Astrocyte (in vitro differentiated cells and primary cell): ENCODE data around the gene GLB1L2. TPM values are rescaled to one million over a fixed set of nuclear protein-coding genes. Genes with fewer than 3 reads are reported as not detected.

ENCODE experiments used
- DNase-seq: peaks from one replicate; pipeline ENCODE4 v3.0.0-alpha.2; 2010; ENCODE audit warnings: low read depth
- FAIRE-seq: peaks from 2 replicates; lab custom pipeline; 2011; peaks lifted over from hg19 to GRCh38; lab: Jason Lieb, UNC
- H2AFZ ChIP-seq: 2 replicates; pipeline ENCODE4 v1.6.0; 2012; ENCODE audit warnings: low read depth, low read length, inconsistent platforms
- H3K27ac ChIP-seq: 2 replicates; pipeline ENCODE4 v1.5.1; 2011; ENCODE audit warnings: low read depth, low read length, inconsistent platforms
- H3K27me3 ChIP-seq: 2 replicates; pipeline ENCODE4 v1.6.0; 2011; ENCODE audit warnings: low read length, inconsistent platforms; ENCODE audit not compliant: insufficient read depth
- H3K36me3 ChIP-seq: 2 replicates; pipeline ENCODE4 v1.5.1; 2011; ENCODE audit warnings: low read length, inconsistent platforms; ENCODE audit not compliant: insufficient read depth
- H3K4me1 ChIP-seq: 2 replicates; pipeline ENCODE4 v1.5.1; 2011; ENCODE audit warnings: low read length, inconsistent platforms; ENCODE audit not compliant: insufficient read depth
- H3K4me2 ChIP-seq: 2 replicates; pipeline ENCODE4 v1.6.0; 2012; ENCODE audit warnings: low read length, inconsistent platforms
- H3K4me3 ChIP-seq: 2 replicates; pipeline ENCODE4 v1.5.1; 2011; ENCODE audit warnings: low read depth, mild to moderate bottlenecking, low read length, inconsistent platforms; ENCODE audit not compliant: insufficient read depth
- H3K79me2 ChIP-seq: 2 replicates; pipeline ENCODE4 v1.6.0; 2012; ENCODE audit warnings: mild to moderate bottlenecking, low read length, inconsistent platforms; ENCODE audit not compliant: insufficient read depth
- H3K9ac ChIP-seq: 2 replicates; pipeline ENCODE4 v1.6.0; 2012; ENCODE audit warnings: mild to moderate bottlenecking, low read length, inconsistent platforms
- H3K9me3 ChIP-seq: 2 replicates; pipeline ENCODE4 v1.5.1; 2012; ENCODE audit warnings: low read depth, mild to moderate bottlenecking, low read length, inconsistent platforms; ENCODE audit not compliant: insufficient read depth
- H4K20me1 ChIP-seq: 2 replicates; pipeline ENCODE4 v1.6.0; 2012; ENCODE audit warnings: low read length, inconsistent platforms; ENCODE audit not compliant: insufficient read depth
- H3K27ac Mint-ChIP-seq: one replicate; pipeline ENCODE4 v1.8.0; 2021; ENCODE audit warnings: mild to moderate bottlenecking, mixed read lengths; ENCODE audit not compliant: unreplicated experiment
- H3K27me3 Mint-ChIP-seq: one replicate; pipeline ENCODE4 v1.8.0; 2021; ENCODE audit warnings: low read depth, mixed read lengths; ENCODE audit not compliant: unreplicated experiment
- H3K36me3 Mint-ChIP-seq: one replicate; pipeline ENCODE4 v1.8.0; 2021; ENCODE audit warnings: low read depth, mixed read lengths; ENCODE audit not compliant: unreplicated experiment
- H3K4me1 Mint-ChIP-seq: one replicate; pipeline ENCODE4 v1.8.0; 2021; ENCODE audit warnings: low read depth, mixed read lengths; ENCODE audit not compliant: unreplicated experiment
- H3K4me3 Mint-ChIP-seq: one replicate; pipeline ENCODE4 v1.8.0; 2021; ENCODE audit warnings: mild to moderate bottlenecking, moderate library complexity, mixed read lengths; ENCODE audit not compliant: unreplicated experiment
- H3K9me3 Mint-ChIP-seq: one replicate; pipeline ENCODE4 v1.8.0; 2021; ENCODE audit warnings: mild to moderate bottlenecking, mixed read lengths; ENCODE audit not compliant: unreplicated experiment
- EZH2 ChIP-seq: IDR thresholded peaks from 2 replicates; pipeline ENCODE4 v1.6.1; 2012; ENCODE audit warnings: mild to moderate bottlenecking, low read length, inconsistent platforms; ENCODE audit not compliant: insufficient read depth
- total RNA-seq: library from RNA; stranded (reverse); gene quantifications from 2 replicates; pipeline ENCODE4 v1.2.1, GENCODE V29; 2021
- TF ChIP-seq, protein P1 (sequence below): IDR thresholded peaks from 2 replicates; pipeline ENCODE4 v1.5.1; 2011; ENCODE audit warnings: low read depth, mild to moderate bottlenecking, inconsistent platforms, low read length, moderate library complexity; ENCODE audit not compliant: insufficient read depth

GLB1L2 gene
- total RNA-seq, 1 donor from 2014 or later = 2.8 TPM

GRCh38 chr11:134398644-134399292 is 67.0 kb downstream of the GLB1L2 start:
- H3K9me3 ChIP-seq = no peaks in the 10 kb centered on the region
- no peaks in the 10 kb centered on the region for H3K36me3 ChIP-seq
- Mint-ChIP-seq H3K4me3 (no peak overlapping the region), H3K36me3 (no peaks in the 10 kb centered on the region), H3K27ac (no peak overlapping the region), H3K9me3 (peaks cover 4% of the 10 kb centered on the region), H3K4me1 (peaks cover 6% of the 10 kb centered on the region), H3K27me3 (peaks cover 27% of the 10 kb centered on the region)
- no peak overlapping the region for H2AFZ ChIP-seq
- no peaks in the 10 kb centered on the region for H3K79me2 ChIP-seq
- FAIRE-seq (no peak), DNase-seq (no peak)
- H3K4me1 ChIP-seq = no peaks in the 10 kb centered on the region
- no peaks in the 10 kb centered on the region for H3K27me3 ChIP-seq
- H3K4me3 ChIP-seq = no peak overlapping the region
- H3K4me2 ChIP-seq = no peak overlapping the region
- no peak overlapping the region for H3K9ac ChIP-seq
- no peaks in the 10 kb centered on the region for H4K20me1 ChIP-seq
- TF ChIP-seq EZH2 = no peak
- TF ChIP-seq, protein P1, sequence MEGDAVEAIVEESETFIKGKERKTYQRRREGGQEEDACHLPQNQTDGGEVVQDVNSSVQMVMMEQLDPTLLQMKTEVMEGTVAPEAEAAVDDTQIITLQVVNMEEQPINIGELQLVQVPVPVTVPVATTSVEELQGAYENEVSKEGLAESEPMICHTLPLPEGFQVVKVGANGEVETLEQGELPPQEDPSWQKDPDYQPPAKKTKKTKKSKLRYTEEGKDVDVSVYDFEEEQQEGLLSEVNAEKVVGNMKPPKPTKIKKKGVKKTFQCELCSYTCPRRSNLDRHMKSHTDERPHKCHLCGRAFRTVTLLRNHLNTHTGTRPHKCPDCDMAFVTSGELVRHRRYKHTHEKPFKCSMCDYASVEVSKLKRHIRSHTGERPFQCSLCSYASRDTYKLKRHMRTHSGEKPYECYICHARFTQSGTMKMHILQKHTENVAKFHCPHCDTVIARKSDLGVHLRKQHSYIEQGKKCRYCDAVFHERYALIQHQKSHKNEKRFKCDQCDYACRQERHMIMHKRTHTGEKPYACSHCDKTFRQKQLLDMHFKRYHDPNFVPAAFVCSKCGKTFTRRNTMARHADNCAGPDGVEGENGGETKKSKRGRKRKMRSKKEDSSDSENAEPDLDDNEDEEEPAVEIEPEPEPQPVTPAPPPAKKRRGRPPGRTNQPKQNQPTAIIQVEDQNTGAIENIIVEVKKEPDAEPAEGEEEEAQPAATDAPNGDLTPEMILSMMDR = no peak
- no peak overlapping the region for H3K27ac ChIP-seq

DNA sequence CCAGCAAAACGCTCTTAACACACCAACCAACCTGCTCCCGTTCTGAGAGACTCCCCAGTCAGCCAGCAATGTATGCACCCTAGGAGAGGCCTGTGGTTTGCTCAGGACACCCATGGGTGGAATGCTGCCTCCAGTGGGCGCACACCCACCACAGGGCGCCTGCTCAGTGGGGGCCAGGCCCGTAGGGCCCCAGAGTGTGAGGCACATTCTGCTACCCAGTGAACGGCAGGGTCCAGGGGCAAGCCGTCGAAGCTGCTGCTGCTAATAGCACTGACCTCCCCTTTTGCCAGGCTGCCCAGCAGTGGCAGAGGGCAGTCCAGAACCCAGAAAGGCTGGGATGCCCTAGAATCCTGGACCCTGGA is 67.5 kb downstream of the GLB1L2 start:
- Histone ChIP-seq H3K4me3 (no peak overlapping the region), H3K27ac (no peak overlapping the region), H3K36me3 (no peaks in the 10 kb centered on the region), H4K20me1 (no peaks in the 10 kb centered on the region), H2AFZ (no peak overlapping the region), H3K27me3 (no peaks in the 10 kb centered on the region), H3K4me2 (no peak overlapping the region), H3K4me1 (no peaks in the 10 kb centered on the region), H3K9me3 (no peaks in the 10 kb centered on the region), H3K79me2 (no peaks in the 10 kb centered on the region), H3K9ac (no peak overlapping the region)
- H3K4me3 Mint-ChIP-seq = no peak overlapping the region
- H3K9me3 Mint-ChIP-seq = peaks cover 4% of the 10 kb centered on the region
- no peaks in the 10 kb centered on the region for H3K36me3 Mint-ChIP-seq
- peaks cover 26% of the 10 kb centered on the region for H3K27me3 Mint-ChIP-seq
- no peak overlapping the region for H3K27ac Mint-ChIP-seq
- TF ChIP-seq EZH2 = no peak
- TF ChIP-seq, protein P1 = no peak
- H3K4me1 Mint-ChIP-seq = peaks cover 6% of the 10 kb centered on the region
- DNase-seq (no peak), FAIRE-seq (no peak)

DNA sequence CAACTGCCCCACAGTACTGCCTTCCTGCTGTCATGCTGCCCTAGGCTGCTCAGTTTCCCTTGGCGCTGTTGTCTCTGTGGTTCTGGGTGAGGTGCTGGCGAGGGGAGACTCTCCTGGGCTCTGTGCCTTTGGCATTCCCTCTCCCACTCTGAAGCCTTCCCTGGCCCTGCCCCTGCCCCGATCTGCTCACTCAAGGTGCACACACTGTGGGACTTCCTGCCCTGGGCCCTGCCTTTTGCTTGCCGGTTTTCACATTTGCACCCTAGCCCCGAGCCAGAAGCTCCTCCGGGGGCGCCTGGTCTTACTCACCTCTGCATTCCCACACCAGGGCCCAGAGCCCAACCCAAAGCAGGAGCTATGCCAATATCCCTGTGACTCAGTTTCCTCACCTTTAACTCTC is 68.2 kb downstream of the GLB1L2 start:
- Histone ChIP-seq H3K9me3 (no peaks in the 10 kb centered on the region), H3K4me1 (no peaks in the 10 kb centered on the region), H3K27me3 (no peaks in the 10 kb centered on the region), H3K4me2 (no peak overlapping the region), H2AFZ (no peak overlapping the region), H4K20me1 (no peaks in the 10 kb centered on the region), H3K4me3 (no peak overlapping the region), H3K79me2 (no peaks in the 10 kb centered on the region), H3K27ac (no peak overlapping the region), H3K36me3 (no peaks in the 10 kb centered on the region), H3K9ac (no peak overlapping the region)
- FAIRE-seq (no peak), DNase-seq (no peak)
- Mint-ChIP-seq H3K36me3 (no peaks in the 10 kb centered on the region), H3K4me1 (peaks cover 6% of the 10 kb centered on the region), H3K4me3 (no peak overlapping the region), H3K27ac (no peak overlapping the region), H3K9me3 (peaks cover 4% of the 10 kb centered on the region), H3K27me3 (peaks cover 20% of the 10 kb centered on the region)
- TF ChIP-seq, protein P1 = no peak
- TF ChIP-seq EZH2 = no peak
